HCT116 (cell line): ENCODE data around the gene NR2C2. TPM values are rescaled to one million over a fixed set of nuclear protein-coding genes. Genes with fewer than 3 reads are reported as not detected.

Experiments used
- ATAC-seq: fragments of 200-7000 bp; cut with Tn5 transposase; 2 replicates; pipeline ENCODE4 v1.9.1; 2020; ENCODE audit warnings: mild to moderate bottlenecking, moderate library complexity
- BruUV-seq: library from RNA; stranded (reverse); fragments of 400-500 nt; replicated peaks from 2 replicates; lab custom pipeline; 2021; lab: Mats Ljungman, UMichigan
- CTCF ChIA-PET: fragments of 300-600 bp; sonication (Branson Sonifier 250); formaldehyde crosslinking; loops from one replicate; lab custom pipeline; 2021; ENCODE audit warnings: antibody characterized with exemption; lab: Charles Lee
- POLR2A ChIA-PET: fragments of 300-600, 350-600 bp; sonication (Branson Sonifier 250); formaldehyde crosslinking; loops from one replicate; lab custom pipeline; 2021; ENCODE audit warnings: antibody characterized with exemption; lab: Charles Lee
- RAD21 ChIA-PET, 2 experiments: fragments of 300-600 bp; sonication (Branson Sonifier 250); formaldehyde crosslinking; loops; one replicate each; lab custom pipeline; 2023; ENCODE audit warnings: low total read pairs in 2 of 2; ENCODE audit not compliant: uncharacterized antibody in 2 of 2, unreplicated experiment in 2 of 2, low non-redundant PET in 1 of 2; lab: Charles Lee
- DNase-seq: peaks from one replicate; pipeline ENCODE4 v3.0.0-alpha.2; 2010; ENCODE audit warnings: low read depth, low spot score
- H2AFZ ChIP-seq: fragments of 200-600 bp; shearing (Covaris generic), sonication (generic); 2 replicates; pipeline ENCODE4 v1.6.1; 2017; ENCODE audit warnings: low read depth, mixed run types, mixed read lengths, antibody characterized with exemption, low read length; ENCODE audit not compliant: poor library complexity, severe bottlenecking
- H3K27ac ChIP-seq: 2 replicates; pipeline ENCODE4 v1.5.1; 2012; ENCODE audit warnings: low read depth, low read length
- H3K27me3 ChIP-seq: fragments of 200-600 bp; sonication (generic); 2 replicates; pipeline ENCODE4 v1.6.1; 2016; ENCODE audit warnings: mixed run types, low read length, mixed read lengths; ENCODE audit not compliant: insufficient read depth
- H3K36me3 ChIP-seq, 2 experiments: fragments of 200-500 bp in 1 of 2; fragments of 200-600 bp in 1 of 2; sonication (Bioruptor generic) in 1 of 2; sonication (generic) in 1 of 2; 2 replicates each; pipeline versions ENCODE4 v1.5.1 to v1.6.1; 2014 to 2016; ENCODE audit warnings: low read length in 2 of 2, inconsistent platforms in 1 of 2, mixed read lengths in 1 of 2, mixed run types in 1 of 2; ENCODE audit not compliant: insufficient read depth in 2 of 2, control insufficient read depth in 1 of 2
- H3K4me1 ChIP-seq, 2 experiments: fragments of 200-600 bp in 1 of 2; sonication (generic) in 1 of 2; 2 replicates each; pipeline versions ENCODE4 v1.5.1 to v1.6.1; 2012 to 2017; ENCODE audit warnings: low read length in 2 of 2, inconsistent platforms in 1 of 2, mild to moderate bottlenecking in 1 of 2, mixed read lengths in 1 of 2, mixed run types in 1 of 2, moderate library complexity in 1 of 2; ENCODE audit not compliant: insufficient read depth in 2 of 2, control insufficient read depth in 1 of 2
- H3K4me2 ChIP-seq: fragments of 200-600 bp; sonication (generic); 2 replicates; pipeline ENCODE4 v1.6.1; 2017; ENCODE audit warnings: mixed run types, low read length, mixed read lengths
- H3K4me3 ChIP-seq, 2 experiments: fragments of 200-600 bp in 1 of 2; sonication (generic) in 1 of 2; replicated peaks in 1 of 2; 2 replicates each; pipeline ENCODE4 v1.5.1; 2011 to 2016; ENCODE audit warnings: low read length in 2 of 2, control low read depth in 1 of 2, low read depth in 1 of 2, mild to moderate bottlenecking in 1 of 2, mixed read lengths in 1 of 2, mixed run types in 1 of 2
- H3K79me2 ChIP-seq: fragments of 200-600 bp; sonication (generic); 2 replicates; pipeline ENCODE4 v1.6.1; 2017; ENCODE audit warnings: mild to moderate bottlenecking, mixed run types, low read length, moderate library complexity, mixed read lengths; ENCODE audit not compliant: insufficient read depth
- H3K9ac ChIP-seq: fragments of 200-600 bp; sonication (generic); 2 replicates; pipeline ENCODE4 v1.6.1; 2016; ENCODE audit warnings: low read length, mixed read lengths
- H3K9me2 ChIP-seq: fragments of 200-600 bp; sonication (generic), shearing (Covaris generic); 2 replicates; pipeline ENCODE4 v1.6.1; 2017; ENCODE audit warnings: mixed run types, mild to moderate bottlenecking, moderate library complexity; ENCODE audit not compliant: insufficient read depth
- H3K9me3 ChIP-seq, 2 experiments: fragments of 200-500 bp in 1 of 2; fragments of 200-600 bp in 1 of 2; sonication (Bioruptor generic) in 1 of 2; sonication (generic) in 1 of 2; 2 replicates each; pipeline ENCODE4 v1.6.1; 2014 to 2017; ENCODE audit warnings: low read length in 2 of 2, mixed read lengths in 2 of 2, inconsistent platforms in 1 of 2, low read depth in 1 of 2, mild to moderate bottlenecking in 1 of 2, mixed run types in 1 of 2, moderate library complexity in 1 of 2; ENCODE audit not compliant: control insufficient read depth in 1 of 2, insufficient read depth in 1 of 2
- H4K20me1 ChIP-seq: fragments of 200-600 bp; sonication (generic), shearing (Covaris generic); 2 replicates; pipeline ENCODE4 v1.6.1; 2017; ENCODE audit warnings: mixed run types, mild to moderate bottlenecking, moderate library complexity; ENCODE audit not compliant: insufficient read depth
- POLR2AphosphoS5 ChIP-seq: IDR thresholded peaks from 2 replicates; pipeline ENCODE4 v1.6.1; 2011; ENCODE audit warnings: mild to moderate bottlenecking, low read depth, low read length, moderate library complexity
- SP1 ChIP-seq: IDR thresholded peaks from 2 replicates; pipeline ENCODE4 v1.6.1; 2012; ENCODE audit warnings: low read depth
- ZFX ChIP-seq: fragments of 450-650 bp; IDR thresholded peaks from 2 replicates; pipeline ENCODE4 v1.6.1; 2017
- intact Hi-C: fragments of 100-400 bp; cut with micrococcal nuclease; formaldehyde crosslinking; loops from 2 replicates; pipeline ENCODE4 v1.10.0; 2022
- total RNA-seq: library from RNA; stranded (reverse); gene quantifications from one replicate; pipeline ENCODE4 v1.2.1, GENCODE V29; 2021; ENCODE audit not compliant: unreplicated experiment
- TF ChIP-seq, protein P1 (sequence below): IDR thresholded peaks from 2 replicates; pipeline ENCODE4 v1.6.1; 2012; ENCODE audit warnings: low read depth
- TF ChIP-seq, protein P2 (sequence below), 3 experiments: fragments of 200-600 bp in 1 of 3; sonication (generic) in 1 of 3; IDR thresholded peaks in 2 of 3; conservative IDR thresholded peaks in 1 of 3; 2 replicates each; pipeline ENCODE4 v1.5.1; 2012 to 2017; ENCODE audit warnings: low read depth in 2 of 3, low read length in 2 of 3, antibody characterized with exemption in 1 of 3, borderline replicate concordance in 1 of 3, control low read depth in 1 of 3, mild to moderate bottlenecking in 1 of 3, mixed read lengths in 1 of 3, mixed run types in 1 of 3, moderate library complexity in 1 of 3; ENCODE audit not compliant: insufficient read depth in 1 of 3

Gene NR2C2
- total RNA-seq, 1 experiment from 2014 or later = 45.0 TPM

DNA sequence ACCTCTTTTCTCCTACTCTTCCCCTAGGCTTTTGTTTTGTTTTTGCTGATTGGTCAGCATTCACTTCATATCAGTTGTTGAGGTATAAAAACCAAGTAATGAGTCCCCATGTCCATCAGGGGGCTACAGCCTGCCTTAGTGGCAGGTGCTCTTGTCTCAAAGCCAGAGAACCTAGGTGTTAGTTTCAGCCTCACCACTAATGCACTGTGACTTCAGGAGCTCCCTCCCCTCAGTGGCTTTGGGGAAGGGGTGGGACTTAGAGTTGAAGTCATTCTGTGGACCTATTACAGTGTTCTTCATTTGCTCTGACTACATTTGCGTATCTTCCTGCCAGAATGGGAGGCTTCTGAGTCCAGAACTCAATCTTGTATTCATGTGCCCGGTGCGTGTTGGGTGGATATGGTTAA is 41.6 kb downstream of the NR2C2 start:
- RAD21 ChIA-PET = interaction anchor here in 1 of 2 experiments (0.7 kb wide), 1 partner anchor 31 kb away, joined by 5 read pairs; no protein-coding TSS in a partner anchor
- peak; percentile 22 for DNase-seq
- CTCF ChIA-PET = no interaction called here
- Histone ChIP-seq H3K9me3 (no peaks in the 10 kb centered on the region; a peak in 1 of 4 replicates), H3K9ac (no peak overlapping the region), H2AFZ (no peak overlapping the region), H3K79me2 (peaks cover 69% of the 10 kb centered on the region), H3K9me2 (no peaks in the 10 kb centered on the region), H3K27ac (no peak overlapping the region), H3K36me3 (no peaks in the 10 kb centered on the region), H3K4me2 (no peak overlapping the region), H3K4me3 (no peak overlapping the region), H4K20me1 (0 out of 2 replicates have a peak, but pooled peaks cover 9% of the 10 kb centered on the region), H3K4me1 (peaks cover 9 to 11% of the 10 kb centered on the region in 2 experiments; a peak in 2 of 4 replicates), H3K27me3 (no peaks in the 10 kb centered on the region)
- intact Hi-C loops = no loop called here
- POLR2A ChIA-PET = no interaction called here
- TF ChIP-seq POLR2AphosphoS5 = no peak
- TF ChIP-seq ZFX = no peak
- TF ChIP-seq, protein P1, sequence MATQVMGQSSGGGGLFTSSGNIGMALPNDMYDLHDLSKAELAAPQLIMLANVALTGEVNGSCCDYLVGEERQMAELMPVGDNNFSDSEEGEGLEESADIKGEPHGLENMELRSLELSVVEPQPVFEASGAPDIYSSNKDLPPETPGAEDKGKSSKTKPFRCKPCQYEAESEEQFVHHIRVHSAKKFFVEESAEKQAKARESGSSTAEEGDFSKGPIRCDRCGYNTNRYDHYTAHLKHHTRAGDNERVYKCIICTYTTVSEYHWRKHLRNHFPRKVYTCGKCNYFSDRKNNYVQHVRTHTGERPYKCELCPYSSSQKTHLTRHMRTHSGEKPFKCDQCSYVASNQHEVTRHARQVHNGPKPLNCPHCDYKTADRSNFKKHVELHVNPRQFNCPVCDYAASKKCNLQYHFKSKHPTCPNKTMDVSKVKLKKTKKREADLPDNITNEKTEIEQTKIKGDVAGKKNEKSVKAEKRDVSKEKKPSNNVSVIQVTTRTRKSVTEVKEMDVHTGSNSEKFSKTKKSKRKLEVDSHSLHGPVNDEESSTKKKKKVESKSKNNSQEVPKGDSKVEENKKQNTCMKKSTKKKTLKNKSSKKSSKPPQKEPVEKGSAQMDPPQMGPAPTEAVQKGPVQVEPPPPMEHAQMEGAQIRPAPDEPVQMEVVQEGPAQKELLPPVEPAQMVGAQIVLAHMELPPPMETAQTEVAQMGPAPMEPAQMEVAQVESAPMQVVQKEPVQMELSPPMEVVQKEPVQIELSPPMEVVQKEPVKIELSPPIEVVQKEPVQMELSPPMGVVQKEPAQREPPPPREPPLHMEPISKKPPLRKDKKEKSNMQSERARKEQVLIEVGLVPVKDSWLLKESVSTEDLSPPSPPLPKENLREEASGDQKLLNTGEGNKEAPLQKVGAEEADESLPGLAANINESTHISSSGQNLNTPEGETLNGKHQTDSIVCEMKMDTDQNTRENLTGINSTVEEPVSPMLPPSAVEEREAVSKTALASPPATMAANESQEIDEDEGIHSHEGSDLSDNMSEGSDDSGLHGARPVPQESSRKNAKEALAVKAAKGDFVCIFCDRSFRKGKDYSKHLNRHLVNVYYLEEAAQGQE = no peak
- no peak for TF ChIP-seq SP1
- TF ChIP-seq, protein P2, sequence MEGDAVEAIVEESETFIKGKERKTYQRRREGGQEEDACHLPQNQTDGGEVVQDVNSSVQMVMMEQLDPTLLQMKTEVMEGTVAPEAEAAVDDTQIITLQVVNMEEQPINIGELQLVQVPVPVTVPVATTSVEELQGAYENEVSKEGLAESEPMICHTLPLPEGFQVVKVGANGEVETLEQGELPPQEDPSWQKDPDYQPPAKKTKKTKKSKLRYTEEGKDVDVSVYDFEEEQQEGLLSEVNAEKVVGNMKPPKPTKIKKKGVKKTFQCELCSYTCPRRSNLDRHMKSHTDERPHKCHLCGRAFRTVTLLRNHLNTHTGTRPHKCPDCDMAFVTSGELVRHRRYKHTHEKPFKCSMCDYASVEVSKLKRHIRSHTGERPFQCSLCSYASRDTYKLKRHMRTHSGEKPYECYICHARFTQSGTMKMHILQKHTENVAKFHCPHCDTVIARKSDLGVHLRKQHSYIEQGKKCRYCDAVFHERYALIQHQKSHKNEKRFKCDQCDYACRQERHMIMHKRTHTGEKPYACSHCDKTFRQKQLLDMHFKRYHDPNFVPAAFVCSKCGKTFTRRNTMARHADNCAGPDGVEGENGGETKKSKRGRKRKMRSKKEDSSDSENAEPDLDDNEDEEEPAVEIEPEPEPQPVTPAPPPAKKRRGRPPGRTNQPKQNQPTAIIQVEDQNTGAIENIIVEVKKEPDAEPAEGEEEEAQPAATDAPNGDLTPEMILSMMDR (IDR thresholded peaks at IDR 0.05 in 2 of 3, conservative IDR thresholded peaks at IDR 0.05 in 1 of 3; ENCODE audit: borderline replicate concordance in 1 of 3, insufficient read depth in 1 of 3, low read depth in 2 of 3, low read length in 2 of 3) = peak in 1 of 3 experiments; percentile 25; a peak in 1 of 6 replicates
- no TSS peak for BruUV-seq
- ATAC-seq = peak; percentile 80
